Duodenal mucosa (tissue), 2 donors: ENCODE results near the gene CAPZB.

Experiments
- H3K27ac ChIP-seq: one replicate; pipeline ENCODE4 v1.7.0; 2013; ENCODE audit warnings: low read depth, low read length
- H3K27me3 ChIP-seq, 2 donors: one replicate each; pipeline ENCODE4 v1.7.0; 2013; ENCODE audit warnings: low read length in 2 of 2, control low read depth in 1 of 2; ENCODE audit not compliant: insufficient read depth in 2 of 2, control insufficient read depth in 1 of 2
- H3K36me3 ChIP-seq, 2 donors: one replicate each; pipeline ENCODE4 v1.7.0; 2013; ENCODE audit warnings: low read length in 2 of 2, control low read depth in 1 of 2; ENCODE audit not compliant: insufficient read depth in 2 of 2, control insufficient read depth in 1 of 2
- H3K4me1 ChIP-seq, 2 donors: one replicate each; pipeline ENCODE4 v1.7.0; 2013; ENCODE audit warnings: low read length in 2 of 2, control low read depth in 1 of 2; ENCODE audit not compliant: insufficient read depth in 2 of 2, control insufficient read depth in 1 of 2
- H3K4me3 ChIP-seq, 2 donors: one replicate each; pipeline ENCODE4 v1.7.0; 2013; ENCODE audit warnings: low read length in 2 of 2, low read depth in 1 of 2
- H3K9ac ChIP-seq, 2 donors: one replicate each; pipeline ENCODE4 v1.7.0; 2013; ENCODE audit warnings: low read length in 2 of 2, low read depth in 1 of 2
- H3K9me3 ChIP-seq, 2 donors: one replicate each; pipeline ENCODE4 v1.7.0; 2013; ENCODE audit warnings: low read length in 2 of 2, control low read depth in 1 of 2; ENCODE audit not compliant: control insufficient read depth in 1 of 2

The CAPZB gene

GRCh38 chr1:19442154-19443096 lies 42.9 kb downstream of the CAPZB start:
- Histone ChIP-seq H3K36me3 (peaks cover 0 to 11% of the 10 kb centered on the region in 2 donors), H3K9me3 (no peaks in the 10 kb centered on the region), H3K4me3 (peak overlapping the region in 1 of 2 donors; percentile 5), H3K9ac (no peak overlapping the region), H3K4me1 (peaks cover 40 to 49% of the 10 kb centered on the region in 2 donors), H3K27ac (no peak overlapping the region), H3K27me3 (no peaks in the 10 kb centered on the region)

- Histone ChIP-seq H3K4me3 (no peak overlapping the region), H3K36me3 (peaks cover 0 to 17% of the 10 kb centered on the region in 2 donors), H3K9me3 (no peaks in the 10 kb centered on the region), H3K9ac (no peak overlapping the region), H3K27me3 (no peaks in the 10 kb centered on the region), H3K4me1 (peaks cover 50 to 62% of the 10 kb centered on the region in 2 donors), H3K27ac (no peak overlapping the region)
Observed at GRCh38 chr1:19441048-19441780, 44.1 kb downstream of the CAPZB start.

GRCh38 chr1:19439464-19440171 lies 45.7 kb downstream of the CAPZB start:
- Histone ChIP-seq H3K4me1 (peaks cover 55 to 67% of the 10 kb centered on the region in 2 donors), H3K9me3 (no peaks in the 10 kb centered on the region), H3K27me3 (no peaks in the 10 kb centered on the region), H3K9ac (no peak overlapping the region), H3K27ac (no peak overlapping the region), H3K36me3 (peaks cover 0 to 20% of the 10 kb centered on the region in 2 donors), H3K4me3 (no peak overlapping the region)

GRCh38 chr1:19438516-19439195 lies 46.7 kb downstream of the CAPZB start:
- Histone ChIP-seq H3K27ac (peak overlapping the region; percentile 48), H3K36me3 (peaks cover 0 to 20% of the 10 kb centered on the region in 2 donors), H3K9ac (no peak overlapping the region), H3K9me3 (no peaks in the 10 kb centered on the region), H3K4me3 (no peak overlapping the region), H3K4me1 (peaks cover 54 to 71% of the 10 kb centered on the region in 2 donors), H3K27me3 (no peaks in the 10 kb centered on the region)

GRCh38 chr1:19437891-19438294 lies 47.4 kb downstream of the CAPZB start:
- no peaks in the 10 kb centered on the region for H3K27me3 ChIP-seq
- H3K36me3 ChIP-seq, result peaks cover 0 to 20% of the 10 kb centered on the region in 2 donors
- H3K4me3 ChIP-seq, result no peak overlapping the region
- H3K9me3 ChIP-seq, result no peaks in the 10 kb centered on the region
- peaks cover 57 to 72% of the 10 kb centered on the region in 2 donors for H3K4me1 ChIP-seq
- H3K9ac ChIP-seq, result peak overlapping the region in 1 of 2 donors; percentile 12
- peak overlapping the region; percentile 48 for H3K27ac ChIP-seq

- Histone ChIP-seq H3K9me3 (no peaks in the 10 kb centered on the region), H3K9ac (peak overlapping the region; percentile 12 to 51), H3K36me3 (peaks cover 0 to 20% of the 10 kb centered on the region in 2 donors), H3K4me3 (no peak overlapping the region), H3K4me1 (peaks cover 53 to 69% of the 10 kb centered on the region in 2 donors), H3K27me3 (no peaks in the 10 kb centered on the region), H3K27ac (peak overlapping the region; percentile 48)
Observed at GRCh38 chr1:19436716-19437476, 48.4 kb downstream of the CAPZB start.

- Histone ChIP-seq H3K27ac (peak overlapping the region; percentile 3), H3K9ac (no peak overlapping the region), H3K4me1 (peaks cover 49 to 66% of the 10 kb centered on the region in 2 donors), H3K4me3 (no peak overlapping the region), H3K36me3 (peaks cover 0 to 16% of the 10 kb centered on the region in 2 donors), H3K9me3 (no peaks in the 10 kb centered on the region), H3K27me3 (no peaks in the 10 kb centered on the region)
Observed at GRCh38 chr1:19435851-19436455, 49.4 kb downstream of the CAPZB start.

GRCh38 chr1:19435181-19435580 lies 50.2 kb downstream of the CAPZB start:
- Histone ChIP-seq H3K27ac (no peak overlapping the region), H3K4me1 (peaks cover 55 to 68% of the 10 kb centered on the region in 2 donors)

GRCh38 chr1:19433719-19433998 lies 51.7 kb downstream of the CAPZB start:
- Histone ChIP-seq H3K27ac (peak overlapping the region; percentile 22), H3K36me3 (peaks cover 0 to 16% of the 10 kb centered on the region in 2 donors), H3K4me3 (no peak overlapping the region), H3K27me3 (no peaks in the 10 kb centered on the region), H3K9me3 (no peaks in the 10 kb centered on the region), H3K9ac (no peak overlapping the region), H3K4me1 (peaks cover 63 to 66% of the 10 kb centered on the region in 2 donors)

More at GRCh38 chr1:19435181-19435580, 50.2 kb downstream of the CAPZB start:
- no peak overlapping the region for H3K4me3 ChIP-seq
- H3K27me3 ChIP-seq, result no peaks in the 10 kb centered on the region
- H3K36me3 ChIP-seq, result peaks cover 0 to 16% of the 10 kb centered on the region in 2 donors
- peak overlapping the region in 1 of 2 donors; percentile 13 for H3K9ac ChIP-seq
- no peaks in the 10 kb centered on the region for H3K9me3 ChIP-seq
